Head of caudate nucleus (tissue), 42 donors: Measurements from ENCODE around the gene RBM41.
"Not testable (repeated sequence)": the region's sequence is repeated elsewhere in the genome, so short reads cannot be mapped to it uniquely, and the experiment has no call there.

Source experiments
- DNase-seq, 42 donors: peaks; one replicate each; pipeline versions ENCODE4 v3.0.0 to v3.0.0-alpha.2; 2020 to 2021; ENCODE audit warnings: mixed read lengths in 7 of 42
- intact Hi-C: fragments of 100-400 bp; cut with DNase I; formaldehyde crosslinking; loops from one replicate; pipeline ENCODE4 v1.15.0; 2022

RBM41 gene

DNA sequence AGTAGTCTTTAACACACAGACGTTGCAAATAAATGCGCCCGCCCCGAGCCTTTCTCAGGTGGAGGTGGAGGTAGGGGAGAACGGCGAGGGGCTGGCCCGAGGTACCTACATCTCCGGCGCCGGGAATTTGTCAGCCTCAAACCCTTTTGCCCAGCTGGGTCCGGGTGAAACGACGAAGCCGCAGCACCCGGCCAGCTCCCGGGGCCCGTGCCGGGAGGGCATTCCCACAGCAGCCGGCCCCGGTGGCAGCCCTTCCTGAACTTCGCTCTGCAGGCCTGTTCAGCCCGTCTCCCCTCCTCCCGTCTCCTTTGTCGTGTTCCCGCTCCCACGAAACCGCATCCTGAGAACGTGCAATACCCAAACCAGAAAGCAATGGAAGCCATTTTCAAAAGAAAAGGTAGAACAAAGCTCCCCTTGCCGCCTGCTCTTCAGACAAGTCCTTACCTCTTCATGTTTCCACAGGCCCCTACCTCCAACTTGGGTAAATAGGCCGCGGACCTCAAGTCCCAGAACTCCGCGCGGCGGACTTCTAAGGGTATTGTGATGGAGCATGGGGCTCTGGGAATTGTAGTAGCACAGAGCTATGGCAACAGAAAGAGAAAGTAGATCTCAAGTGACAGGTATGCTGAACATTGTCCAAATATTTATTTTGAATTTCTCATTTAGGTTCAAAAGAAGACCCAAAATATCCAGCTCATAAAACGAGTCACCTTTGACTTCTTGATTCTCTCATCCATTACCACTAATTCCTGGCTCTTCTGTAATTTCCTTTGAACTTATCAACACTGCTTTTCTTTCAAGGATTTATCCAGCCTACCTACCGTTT is at the start of gene RBM41:
TSS of gene RBM41 (minus strand) at position 501 of the 826 bp plus-strand sequence. CDS start at position 452, 49 bp downstream.
- peak; percentile 61 to 91 (median 84) for DNase-seq
- intact Hi-C loops = no loop called here

DNA sequence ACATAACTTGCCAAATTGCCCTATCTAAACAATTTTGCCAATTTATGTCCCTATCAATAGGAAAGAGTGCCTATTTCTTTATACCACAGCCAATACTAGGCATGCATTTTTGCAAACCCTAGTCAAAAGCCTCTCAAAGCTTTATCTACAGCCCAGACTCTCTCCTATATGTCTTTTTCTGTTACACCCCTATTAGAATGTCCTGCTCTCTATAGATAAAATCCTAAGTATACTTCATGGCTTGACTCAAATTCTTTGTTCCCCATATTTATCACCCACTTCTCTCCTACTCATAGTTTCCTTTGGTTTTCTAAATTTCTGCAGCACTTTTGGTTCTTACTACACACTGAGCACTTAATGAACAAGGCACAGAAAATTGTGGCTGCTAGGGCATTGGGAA is 49.6 kb upstream of the RBM41 start:
- DNase-seq = no peak
- intact Hi-C loops = no loop called here

DNA sequence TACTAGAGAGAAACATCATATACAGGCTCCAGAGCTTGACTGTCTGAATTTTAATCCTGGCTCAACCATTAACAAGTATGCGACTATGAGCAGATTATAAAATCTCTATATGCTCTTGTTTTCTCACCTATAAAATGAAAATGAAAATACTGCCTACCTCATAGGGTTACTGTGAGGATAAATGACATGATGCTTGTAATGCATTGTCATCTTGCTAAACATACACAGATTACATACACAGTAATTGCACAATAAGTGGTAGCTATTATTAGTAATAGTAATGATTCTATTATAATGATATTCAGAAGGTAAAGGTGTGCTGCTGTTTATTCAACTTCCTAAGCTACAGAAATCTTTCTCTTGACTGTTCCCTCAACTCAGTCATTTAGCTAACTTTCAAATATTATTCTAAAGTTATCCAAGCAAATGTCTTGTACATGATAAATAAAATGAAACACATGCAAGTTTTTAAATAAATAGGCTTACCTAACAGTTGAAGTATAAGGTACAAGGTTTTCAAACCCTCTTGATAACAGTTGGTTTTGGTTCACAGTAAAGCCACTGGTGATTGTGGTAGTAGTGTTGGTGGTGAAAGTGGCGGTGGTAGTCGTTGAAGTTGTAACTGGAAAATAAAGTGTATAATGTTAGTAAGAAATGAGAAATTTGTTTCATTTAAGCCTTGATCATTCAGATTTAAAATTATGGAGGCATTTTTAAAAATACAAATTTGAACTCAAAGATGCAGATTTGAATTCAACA is 48.7 kb upstream of the RBM41 start:
- no peak for DNase-seq
- intact Hi-C loops = no loop called here

DNA sequence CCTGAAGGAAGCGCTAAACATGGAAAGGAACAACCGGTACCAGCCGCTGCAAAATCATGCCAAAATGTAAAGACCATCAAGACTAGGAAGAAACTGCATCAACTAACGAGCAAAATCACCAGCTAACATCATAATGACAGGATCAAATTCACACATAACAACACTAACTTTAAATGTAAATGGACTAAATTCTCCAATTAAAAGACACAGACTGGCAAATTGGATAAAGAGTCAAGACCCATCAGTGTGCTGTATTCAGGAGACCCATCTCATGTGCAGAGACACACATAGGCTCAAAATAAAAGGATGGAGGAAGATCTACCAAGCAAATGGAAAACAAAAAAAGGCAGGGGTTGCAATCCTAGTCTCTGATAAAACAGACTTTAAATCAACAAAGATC is 39.0 kb upstream of the RBM41 start:
- DNase-seq, intact Hi-C loops: not testable (repeated sequence)

DNA sequence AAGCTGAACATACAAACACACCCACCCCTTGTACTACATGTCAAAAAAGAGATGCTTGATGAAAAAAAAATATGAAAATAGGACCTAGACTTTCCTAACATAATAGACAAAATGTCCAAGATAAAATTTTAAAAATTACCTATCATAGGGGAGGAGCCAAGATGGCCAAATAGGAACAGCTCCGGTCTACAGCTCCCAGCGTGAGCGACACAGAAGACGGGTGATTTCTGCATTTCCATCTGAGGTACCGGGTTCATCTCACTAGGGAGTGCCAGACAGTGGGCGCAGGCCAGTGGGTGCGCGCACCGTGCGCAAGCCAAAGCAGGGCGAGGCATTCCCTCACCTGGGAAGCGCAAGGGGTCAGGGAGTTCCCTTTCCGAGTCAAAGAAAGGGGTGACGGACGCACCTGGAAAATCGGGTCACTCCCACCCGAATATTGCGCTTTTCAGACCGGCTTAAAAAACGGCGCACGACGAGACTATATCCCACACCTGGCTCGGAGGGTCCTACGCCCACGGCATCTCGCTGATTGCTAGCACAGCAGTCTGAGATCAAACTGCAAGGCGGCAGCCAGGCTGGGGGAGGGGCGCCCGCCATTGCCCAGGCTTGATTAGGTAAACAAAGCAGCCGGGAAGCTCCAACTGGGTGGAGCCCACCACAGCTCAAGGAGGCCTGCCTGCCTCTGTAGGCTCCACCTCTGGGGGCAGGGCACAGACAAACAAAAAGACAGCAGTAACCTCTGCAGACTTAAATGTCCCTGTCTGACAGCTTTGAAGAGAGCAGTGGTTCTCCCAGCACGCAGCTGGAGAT is 37.2 kb upstream of the RBM41 start:
- DNase-seq, intact Hi-C loops: not testable (repeated sequence)

DNA sequence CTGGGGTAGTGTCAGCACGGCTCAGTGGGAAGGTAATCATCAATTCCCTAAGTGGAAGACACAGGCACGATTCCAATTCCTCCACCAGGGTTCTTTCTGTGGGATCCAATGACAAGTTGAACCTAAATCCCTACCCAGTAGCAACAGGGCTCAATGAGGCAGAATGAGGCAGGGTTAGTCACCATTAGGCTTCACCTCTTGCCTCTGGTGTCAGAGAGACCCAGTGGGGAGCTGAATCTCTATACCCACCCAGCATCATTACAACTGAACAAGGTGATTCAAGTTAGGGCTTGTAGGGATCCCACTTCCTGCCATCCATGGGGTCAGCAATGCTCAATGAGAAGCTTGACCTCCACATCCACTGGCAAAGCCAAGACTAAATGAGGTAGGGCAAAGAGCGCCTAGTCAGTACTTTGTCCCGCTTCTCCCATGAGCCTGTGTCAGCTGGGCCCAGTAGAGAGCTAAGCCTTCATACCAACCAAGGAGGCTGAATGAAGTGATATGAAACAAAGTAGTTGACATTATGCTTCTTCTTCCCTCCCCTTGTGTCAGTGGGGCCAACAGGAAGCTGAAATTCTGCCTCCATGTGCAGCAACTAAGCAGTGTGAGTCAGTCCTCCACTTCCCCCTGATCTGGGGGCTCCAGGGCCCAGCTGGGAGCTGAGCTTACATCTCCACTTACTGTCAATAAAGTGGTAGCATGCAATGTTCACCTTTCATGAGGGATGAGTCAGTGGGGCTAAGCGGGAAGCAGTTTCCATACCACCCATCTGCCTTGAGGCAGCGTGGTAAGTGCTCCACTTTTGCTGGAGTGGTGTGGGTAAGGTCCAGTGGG is 36.4 kb upstream of the RBM41 start:
- intact Hi-C loops = no loop called here
- DNase-seq = no peak

DNA sequence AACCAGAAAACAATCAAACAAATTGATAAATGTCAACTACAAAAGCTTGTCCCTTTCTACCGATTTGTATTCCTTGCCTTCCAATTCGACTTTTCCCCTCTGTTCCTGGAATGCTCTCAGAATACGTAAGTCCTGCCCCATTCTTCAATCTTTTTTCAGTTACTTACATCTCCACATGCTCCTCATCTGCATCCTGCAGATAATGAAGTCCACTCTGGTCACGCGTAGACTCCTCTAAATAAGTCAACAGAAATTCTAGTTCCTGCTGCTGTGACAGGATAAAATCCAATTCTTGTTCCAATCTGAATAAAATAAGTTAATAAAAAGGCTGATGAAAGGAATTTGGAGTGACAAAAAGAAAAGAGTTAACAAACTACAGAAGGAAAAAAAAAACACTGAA is 34.4 kb upstream of the RBM41 start:
- DNase-seq = no peak
- intact Hi-C loops = no loop called here

DNA sequence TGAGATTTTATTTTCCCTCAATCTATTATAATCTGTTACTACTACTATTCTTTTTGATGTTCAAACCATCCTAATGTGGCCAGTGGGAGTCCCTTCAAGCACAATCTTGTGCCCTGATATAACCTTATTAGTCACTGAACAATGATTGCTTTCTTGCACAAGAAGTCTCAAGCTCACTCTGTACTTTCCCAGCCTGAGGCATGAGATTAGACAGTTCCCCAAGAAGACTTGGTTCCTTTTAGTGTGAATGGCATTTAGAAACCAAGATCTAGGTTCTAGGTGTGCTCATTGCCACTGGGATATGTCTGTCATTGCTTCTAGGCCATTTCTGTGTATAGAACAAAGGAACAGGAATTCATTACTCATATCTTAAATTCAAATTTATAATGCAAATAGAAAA is 28.0 kb upstream of the RBM41 start:
- intact Hi-C loops = no loop called here
- DNase-seq = no peak

DNA sequence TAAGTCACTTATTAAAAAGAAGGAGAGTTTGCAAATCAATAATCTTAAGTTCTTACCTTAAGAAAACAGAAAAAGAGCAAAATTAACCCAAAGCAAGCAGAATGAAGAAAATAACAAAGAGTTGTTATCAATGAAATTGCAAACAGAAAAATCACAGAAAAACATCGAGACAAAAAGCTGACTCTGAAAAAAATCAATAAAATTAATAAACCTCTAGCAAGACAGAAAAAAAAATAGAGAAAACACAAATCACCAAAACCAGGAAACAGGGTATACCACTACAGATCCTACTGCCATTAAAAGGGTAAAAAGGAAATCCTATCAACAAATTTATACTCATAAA is 17.3 kb upstream of the RBM41 start:
- intact Hi-C loops = no loop called here
- no peak for DNase-seq

DNA sequence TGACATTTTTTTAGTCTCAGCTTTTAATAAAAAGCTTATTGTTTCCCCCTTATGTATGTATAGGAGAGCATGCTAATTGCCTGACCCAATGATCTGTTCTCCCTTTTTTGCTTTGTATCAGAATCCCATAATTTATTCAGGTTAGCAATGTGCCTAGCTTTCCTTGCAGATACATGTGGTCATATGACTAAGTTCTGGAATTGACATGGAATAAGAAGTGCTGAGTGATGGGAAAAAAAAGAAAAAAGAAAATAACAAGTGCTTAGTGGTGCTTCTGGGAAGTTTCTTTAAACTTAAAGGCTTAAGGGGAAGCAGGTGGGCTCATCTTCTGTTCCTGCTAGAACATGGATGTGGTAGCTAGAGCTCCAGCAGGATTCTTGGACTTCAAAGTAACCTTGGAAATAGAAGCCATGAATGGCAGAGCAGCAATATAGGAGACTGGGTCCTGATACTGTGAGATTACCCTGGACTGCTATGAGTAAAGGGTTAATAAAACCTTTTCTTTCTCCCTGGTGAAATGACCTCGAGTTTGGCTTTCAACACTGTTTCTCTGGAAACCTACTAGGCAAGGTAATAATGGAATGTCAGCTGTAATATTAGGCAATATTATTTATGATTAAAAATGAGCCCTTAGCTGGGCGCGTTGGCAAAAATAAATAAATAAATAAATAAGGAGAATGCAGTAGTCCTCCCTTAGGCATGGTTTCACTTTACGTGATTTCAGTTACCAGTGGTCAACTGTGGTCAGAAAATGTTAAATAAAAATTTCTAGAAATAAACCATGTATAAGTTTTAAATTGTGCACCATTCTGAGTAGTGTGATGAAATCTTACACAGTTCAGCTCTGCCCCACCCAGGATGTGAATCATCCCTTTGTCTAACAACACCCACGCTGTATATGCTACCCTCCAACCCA is 16.7 kb upstream of the RBM41 start:
- intact Hi-C loops = no loop called here
- peak in 4 of 42 donors; percentile 3 to 17 (median 7) for DNase-seq

DNA sequence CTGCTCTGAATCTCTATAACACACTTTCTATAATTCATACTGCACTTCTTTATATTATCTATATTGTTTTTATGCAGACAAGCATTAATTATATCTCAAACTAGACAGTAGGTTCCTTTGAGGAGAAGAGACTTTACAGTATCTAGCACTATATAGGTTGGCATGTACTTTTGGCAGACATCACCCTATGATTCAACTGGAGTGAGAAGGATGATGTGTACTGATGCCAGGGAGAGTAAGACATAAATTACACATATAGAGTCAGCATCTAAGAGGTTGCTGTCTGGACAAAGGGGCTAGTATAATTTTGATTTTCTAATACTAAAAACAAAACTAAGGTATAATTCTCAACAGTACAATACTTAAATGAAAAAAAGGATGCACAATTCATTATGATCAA is 5.1 kb upstream of the RBM41 start:
- intact Hi-C loops = no loop called here
- no peak for DNase-seq

DNA sequence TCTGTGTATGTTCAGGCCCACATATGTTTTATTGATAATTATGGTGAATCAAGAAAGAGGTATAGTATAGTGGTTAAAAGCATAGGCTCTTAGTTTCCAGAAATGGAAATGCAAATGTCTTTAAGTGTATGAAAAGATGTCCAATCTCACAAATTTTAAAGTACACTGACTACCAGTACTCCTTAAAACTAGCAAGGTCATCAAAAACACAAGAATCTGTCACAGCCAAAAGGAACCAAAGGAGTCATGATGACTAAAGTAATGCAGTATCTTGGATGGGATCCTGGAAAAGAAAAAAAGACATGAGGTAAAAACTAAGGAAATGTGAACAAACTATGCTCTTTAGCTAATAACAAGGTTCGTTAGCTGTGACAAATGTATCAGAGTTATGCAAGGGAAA is 661 bp upstream of the RBM41 start:
- no peak for DNase-seq
- intact Hi-C loops = no loop called here

DNA sequence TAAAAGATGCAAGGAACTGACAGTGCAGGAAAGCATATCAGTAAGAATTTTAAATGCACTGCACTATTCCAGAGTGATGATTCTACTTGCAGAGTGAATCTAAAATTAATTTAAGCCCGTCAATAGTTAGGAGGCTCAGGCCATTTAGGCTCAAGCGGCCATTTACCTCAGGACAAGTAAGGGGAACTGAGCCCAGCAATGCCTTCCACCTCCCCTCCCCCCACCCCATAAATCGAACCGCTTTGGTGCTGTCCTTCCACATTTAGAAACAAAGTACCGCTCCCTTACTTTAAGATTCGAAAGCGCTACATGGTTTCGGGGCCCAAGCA is 665 bp downstream of the RBM41 start:
- intact Hi-C loops = no loop called here
- DNase-seq = no peak

DNA sequence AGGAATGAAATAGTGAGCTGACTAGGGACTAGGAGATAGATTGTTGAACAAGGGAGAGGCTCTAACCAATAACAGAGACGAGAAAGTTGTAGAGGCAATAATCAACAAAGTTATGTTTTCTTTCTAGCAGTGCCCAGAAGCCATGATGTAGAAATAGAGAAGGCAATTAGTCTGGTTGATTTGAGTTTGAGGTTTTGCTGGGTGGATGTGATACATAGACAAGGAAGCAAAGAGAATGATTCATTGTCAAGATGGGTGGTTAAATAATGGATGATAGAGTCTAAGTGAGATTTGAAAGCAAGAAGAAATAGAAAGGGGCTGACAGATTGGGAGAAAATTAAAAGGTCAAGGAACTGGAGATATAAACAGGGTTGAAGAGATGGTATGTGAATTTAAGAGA is 11.2 kb downstream of the RBM41 start:
- intact Hi-C loops = no loop called here
- DNase-seq = no peak

DNA sequence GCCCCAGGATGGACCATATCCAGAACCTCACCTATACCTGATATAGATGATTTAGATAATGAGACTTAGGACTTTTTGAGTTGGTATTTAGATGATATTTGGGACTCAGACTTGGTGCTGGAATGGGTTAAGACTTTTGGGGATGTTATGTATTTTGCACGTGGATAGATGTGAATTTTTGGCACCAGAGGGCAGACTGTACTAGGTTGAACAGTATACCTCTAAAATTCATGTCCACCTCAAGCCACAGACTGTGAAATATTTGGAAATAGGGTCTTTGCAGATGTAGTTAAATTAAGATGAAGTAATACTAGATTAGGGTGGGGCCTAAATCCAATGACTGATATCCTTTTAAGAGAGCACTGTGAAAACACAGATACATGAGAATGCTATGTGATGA is 15.6 kb downstream of the RBM41 start:
- intact Hi-C loops = no loop called here
- peak in 1 of 42 donors; percentile 13 for DNase-seq

DNA sequence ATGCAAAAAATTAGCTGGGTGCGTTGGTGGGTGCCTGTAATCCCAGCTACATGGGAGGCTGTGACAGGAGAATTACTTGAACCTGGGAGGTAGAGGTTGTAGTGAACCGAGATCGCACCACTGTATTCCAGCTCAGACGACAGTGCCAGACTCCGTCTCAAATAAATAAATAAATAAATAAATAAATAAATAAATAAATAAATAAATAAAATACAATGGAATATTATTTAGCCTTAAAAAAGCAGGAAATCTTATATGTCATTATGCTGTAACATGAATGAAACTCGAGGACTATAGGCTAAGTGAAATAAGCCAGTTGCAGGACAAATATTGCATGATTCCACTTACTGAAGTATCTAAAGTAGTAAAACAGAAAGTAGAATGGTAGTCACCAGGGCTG is 42.5 kb downstream of the RBM41 start:
- DNase-seq = no peak
- intact Hi-C loops = no loop called here

DNA sequence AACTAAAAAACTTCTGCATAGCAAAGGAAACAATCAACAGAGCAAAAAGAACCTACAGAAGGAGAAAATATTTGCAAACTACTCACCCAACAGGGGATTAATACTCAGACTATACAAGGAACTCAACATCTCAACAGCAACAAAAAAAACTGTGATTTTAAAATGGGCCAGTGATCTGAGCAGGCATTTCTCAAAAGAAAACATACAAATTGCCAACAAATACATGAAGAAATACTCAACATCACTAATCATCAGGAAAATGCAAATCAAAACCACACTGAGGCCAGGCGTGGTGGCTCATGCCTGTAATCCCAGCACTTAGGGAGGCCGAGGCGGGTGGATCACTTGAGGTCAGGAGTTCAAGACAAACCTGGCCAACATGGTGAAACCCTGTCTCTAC is 60.9 kb downstream of the RBM41 start:
- intact Hi-C loops = not testable (repeated sequence)

DNA sequence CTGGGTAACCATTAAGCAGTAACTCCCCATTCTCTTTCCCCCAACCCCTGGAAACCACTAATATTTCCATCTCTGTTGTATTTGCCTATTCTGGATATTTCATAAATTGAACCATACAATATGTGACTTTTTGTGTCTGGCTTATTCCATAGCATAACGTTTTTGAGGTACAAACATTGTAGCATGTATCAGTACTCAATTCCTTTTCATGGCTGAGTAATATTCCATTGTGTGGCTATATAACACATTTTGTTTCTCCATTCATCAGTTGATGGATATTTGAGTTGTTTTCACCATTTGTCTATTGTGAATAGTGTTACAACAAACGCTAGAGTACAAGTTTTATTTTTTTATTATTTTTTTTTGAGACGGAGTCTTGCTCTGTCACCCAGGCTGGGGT is 63.6 kb downstream of the RBM41 start:
- no peak for DNase-seq
- intact Hi-C loops = no loop called here

More for the DNA sequence above, 60.9 kb downstream of the RBM41 start:
- not testable (repeated sequence) for DNase-seq
